Inferior parietal cortex (tissue), 1 donor: ENCODE measurements around the gene EMILIN3.
A peak's percentile ranks its signal among the peaks of the same experiment; 100 is the strongest.

Experiments used
- DNase-seq: peaks from one replicate; pipeline ENCODE4 v3.0.0-alpha.2; 2016; ENCODE audit errors: extremely low spot score

The EMILIN3 gene, protein sequence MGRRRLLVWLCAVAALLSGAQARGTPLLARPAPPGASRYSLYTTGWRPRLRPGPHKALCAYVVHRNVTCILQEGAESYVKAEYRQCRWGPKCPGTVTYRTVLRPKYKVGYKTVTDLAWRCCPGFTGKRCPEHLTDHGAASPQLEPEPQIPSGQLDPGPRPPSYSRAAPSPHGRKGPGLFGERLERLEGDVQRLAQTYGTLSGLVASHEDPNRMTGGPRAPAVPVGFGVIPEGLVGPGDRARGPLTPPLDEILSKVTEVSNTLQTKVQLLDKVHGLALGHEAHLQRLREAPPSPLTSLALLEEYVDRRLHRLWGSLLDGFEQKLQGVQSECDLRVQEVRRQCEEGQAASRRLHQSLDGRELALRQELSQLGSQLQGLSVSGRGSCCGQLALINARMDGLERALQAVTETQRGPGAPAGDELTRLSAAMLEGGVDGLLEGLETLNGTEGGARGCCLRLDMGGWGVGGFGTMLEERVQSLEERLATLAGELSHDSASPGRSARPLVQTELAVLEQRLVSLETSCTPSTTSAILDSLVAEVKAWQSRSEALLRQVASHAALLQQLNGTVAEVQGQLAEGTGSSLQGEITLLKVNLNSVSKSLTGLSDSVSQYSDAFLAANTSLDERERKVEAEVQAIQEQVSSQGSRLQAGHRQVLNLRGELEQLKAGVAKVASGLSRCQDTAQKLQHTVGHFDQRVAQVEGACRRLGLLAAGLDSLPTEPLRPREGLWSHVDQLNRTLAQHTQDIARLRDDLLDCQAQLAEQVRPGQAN

DNA sequence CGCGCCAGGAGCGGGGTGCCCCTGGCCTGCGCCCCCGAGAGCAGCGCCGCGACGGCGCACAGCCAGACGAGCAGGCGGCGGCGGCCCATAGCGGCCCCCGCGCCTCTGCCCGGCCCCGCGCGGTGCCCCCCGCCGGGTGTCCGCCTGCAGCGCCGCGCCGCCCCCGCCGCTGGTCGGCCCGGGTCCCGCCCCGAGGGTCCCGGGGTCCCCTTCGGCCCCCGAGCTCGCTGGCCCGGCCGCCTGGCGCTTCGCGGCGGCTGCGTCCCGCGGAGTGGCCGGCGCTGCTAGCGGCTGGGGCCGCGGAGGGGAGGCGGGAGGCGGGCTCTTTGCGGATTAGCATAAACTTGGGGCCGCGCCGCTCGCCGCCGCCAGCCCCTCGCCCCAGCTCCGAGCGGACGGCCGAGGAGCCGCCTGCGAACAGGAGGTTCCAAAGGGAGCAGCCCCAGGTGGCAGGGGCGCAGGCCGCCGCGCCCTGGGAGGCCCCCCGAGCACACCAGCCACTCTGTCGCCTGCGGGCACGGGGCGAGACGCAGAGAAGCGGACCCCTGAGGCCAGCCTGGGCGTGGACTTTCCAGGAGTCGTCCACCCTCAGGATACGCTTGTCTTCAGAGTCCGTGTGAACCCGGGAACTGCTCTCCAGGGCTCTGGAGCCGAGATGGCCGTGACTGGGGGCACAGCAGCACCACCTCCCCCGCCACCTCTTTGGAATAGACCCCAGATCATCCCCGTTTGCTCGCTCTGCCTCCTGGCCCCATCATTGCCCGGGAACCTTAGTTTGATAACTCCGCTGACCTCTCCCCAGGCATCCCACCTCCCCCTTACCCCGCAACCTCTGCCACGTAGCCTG is at the start of gene EMILIN3:
Gene EMILIN3, minus strand, starts transcription at position 273 of the 847 bp plus-strand sequence. Its CDS starts 184 bp downstream, at position 89.
- DNase-seq, result no peak

DNA sequence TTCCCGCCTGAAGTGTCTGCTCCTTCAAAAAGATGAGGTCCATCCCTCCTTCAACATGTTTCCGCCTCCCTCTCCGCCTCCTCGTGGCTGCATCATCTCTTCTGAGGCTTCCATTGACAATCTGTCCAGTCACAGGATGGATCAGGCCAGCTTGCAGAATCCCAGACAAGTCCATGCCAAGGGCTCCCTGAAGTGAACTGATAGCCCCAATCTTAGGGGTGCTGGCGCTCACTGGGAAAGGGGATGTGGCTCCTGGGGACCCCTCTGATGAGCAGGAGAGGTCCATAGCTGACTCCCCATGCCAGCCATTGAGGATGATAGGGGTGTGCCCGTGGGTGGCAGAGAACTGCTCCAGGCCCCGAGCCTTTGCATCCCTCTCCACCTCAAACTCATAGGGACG is 48.6 kb upstream of the EMILIN3 start:
- DNase-seq, result no peak

DNA sequence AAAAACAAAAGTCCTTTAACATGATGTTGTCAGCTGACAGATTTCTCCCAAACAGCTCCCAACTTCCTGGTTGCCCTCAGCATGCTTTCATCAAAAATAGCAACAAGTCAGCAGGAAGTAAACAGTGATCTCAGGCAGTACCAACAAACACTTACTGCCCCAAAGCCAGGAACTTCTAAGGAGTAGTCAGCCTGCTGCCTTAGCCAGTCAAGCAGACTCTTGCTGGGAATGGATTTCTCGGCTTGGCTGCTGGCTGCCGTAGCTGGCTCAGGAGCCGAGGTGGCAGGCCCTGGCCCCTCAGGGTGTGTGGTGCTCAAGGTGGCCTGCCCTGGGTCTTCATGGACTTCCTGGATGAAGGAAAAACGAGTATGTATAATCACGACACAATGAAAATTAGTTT is 46.6 kb upstream of the EMILIN3 start:
- DNase-seq, result no peak

DNA sequence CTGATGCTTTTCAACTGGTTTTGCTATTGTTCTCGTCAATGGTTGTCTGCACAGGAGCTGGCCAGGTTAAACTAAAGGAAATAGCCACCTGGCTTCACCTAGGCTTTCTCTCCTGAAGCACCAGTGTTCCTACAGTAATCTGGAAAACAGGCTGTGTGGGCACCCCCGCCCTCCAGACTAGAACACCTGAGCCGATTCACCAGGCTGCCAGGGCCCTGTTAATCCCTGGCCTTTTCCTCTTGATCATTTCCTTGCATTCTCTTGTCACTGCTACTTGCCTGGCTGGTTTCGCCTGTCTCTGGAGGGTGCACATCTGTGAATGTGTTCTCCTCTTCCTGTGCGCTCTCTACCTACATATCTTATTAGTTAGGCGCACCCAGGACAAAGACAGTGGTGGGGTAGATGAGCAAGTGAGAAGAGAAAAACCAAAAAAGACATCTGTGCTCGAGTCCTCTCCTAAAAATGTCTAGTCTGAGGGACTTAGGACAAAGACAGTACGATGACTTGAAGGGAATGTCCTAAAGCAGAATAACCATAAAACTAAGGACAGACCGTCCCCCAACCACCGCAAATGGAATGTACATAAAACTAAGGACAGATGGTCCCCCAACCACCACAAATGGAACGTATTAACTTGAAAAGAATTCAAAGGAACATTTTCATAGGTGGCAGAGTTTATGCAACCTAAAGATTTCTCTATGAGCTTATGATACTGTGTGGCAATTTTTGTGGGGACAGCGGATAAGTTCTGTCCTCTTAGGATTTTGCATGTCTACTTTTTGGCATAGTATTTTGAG is 45.9 kb upstream of the EMILIN3 start:
- DNase-seq, result no peak

DNA sequence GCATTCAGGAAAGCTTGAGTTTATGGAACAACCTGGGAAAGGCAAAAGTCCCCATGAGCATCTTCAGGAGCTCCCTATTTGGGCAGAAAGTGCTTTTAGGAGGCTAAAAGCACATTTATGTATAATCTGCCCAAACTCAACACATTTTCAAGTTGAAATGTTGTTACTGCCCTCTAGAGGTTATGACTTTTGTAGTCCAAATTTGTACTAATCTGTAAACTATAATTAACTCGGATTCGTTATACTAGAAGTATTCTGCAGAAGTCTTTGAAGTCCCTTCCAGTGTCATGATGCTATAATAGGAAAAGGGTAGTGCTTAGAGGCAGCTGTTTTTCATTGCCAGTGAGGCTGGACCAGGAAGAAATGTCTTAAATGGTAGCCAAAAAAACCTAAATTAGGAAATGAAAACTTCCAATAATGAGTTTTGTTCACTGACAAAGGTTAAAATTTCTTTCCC is 44.8 kb upstream of the EMILIN3 start:
- peak; percentile 65 for DNase-seq

DNA sequence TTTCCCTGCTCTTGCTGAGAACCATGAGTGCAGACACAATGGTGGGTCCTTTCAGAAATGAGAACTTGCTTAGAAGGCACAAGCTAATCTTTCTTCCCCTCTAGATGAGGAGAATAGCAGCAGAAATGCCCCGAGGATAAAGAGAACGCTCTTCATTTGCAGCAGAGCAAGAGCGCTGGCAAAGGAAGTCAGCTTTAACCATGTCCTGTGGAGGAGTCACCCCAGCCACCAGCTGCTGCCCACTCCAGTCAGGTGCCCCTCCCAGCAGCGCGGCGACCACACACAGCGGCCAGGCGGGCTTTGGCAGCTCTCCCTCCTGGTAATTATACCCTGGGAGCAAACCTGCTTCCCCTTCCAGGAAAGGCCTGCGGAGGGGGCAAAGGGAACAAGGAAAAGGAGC is 42.4 kb upstream of the EMILIN3 start:
- no peak for DNase-seq

DNA sequence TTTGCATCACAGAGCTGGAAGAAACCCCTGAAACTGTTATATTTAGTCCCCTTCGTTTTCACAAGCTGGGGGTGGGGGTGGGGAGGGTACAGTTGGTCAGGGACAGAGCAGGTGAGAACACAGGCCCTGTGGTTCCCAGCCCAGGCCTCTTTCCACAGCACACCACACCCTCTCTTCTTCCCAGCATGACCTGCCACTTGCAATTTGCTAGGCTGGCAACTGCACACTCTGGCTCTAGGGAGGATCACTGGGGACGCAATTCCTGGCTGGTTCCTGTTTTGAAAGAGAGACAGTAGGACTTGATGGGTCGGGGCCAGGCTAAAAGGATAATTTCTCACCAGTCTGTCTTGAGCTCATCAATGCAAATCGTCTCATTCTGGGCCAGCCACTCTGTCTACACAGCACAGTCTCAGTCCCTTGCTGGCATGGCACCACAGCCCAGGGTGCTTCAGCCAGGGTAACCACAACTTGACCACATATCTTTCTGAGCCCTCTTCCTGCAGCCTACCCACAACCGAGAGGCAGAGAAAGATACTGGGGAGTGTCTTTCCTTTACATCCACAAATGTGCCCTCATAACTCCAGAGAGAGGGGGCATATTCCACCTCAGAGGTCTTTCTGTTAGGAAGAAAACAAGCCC is 41.7 kb upstream of the EMILIN3 start:
- no peak for DNase-seq

DNA sequence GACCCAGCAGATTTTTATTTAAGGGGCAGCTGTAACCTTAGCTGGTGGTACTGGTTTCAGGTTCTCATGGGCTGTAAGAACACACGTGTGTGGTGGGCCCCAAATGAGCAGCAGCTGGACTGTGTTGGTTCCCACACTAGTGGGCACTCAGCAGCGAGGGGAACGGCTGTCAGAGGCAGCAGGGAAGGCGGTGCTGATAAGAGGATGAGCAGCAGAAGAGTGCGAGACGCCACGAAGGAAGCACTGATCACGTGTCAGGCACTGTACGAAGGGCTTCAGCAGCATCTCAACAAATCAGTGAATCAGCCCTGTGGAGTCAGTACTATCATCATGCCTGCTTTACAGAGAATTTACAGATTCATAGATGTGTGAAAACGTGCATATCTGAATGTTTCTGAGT is 41.0 kb upstream of the EMILIN3 start:
- DNase-seq, result no peak

DNA sequence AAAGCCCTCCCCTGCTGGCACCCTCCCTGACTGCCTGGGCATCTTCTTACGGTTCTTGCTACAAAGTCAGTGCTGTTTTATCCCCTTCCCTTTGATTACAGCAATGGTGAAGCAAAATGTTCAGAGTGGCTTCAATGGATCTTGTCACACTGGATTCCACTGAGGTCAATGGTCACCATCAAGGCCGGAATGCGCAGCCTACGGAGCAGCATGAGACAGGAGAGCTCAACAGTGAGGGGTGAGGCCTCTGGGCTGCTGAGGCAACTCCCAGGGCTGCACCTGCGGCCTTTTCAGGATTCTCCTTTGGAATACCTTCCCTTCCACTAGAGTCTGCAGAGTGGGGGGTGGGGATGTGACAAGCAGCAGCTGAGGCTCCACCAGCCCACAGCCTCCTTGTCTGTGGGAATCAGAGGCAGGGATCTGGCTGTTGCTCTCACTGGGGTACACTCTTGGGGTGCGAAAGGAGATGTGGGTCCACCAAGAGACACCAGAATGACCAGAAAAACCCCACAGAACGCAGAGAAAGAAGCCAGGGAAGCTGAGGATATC is 40.4 kb upstream of the EMILIN3 start:
- DNase-seq, result no peak

DNA sequence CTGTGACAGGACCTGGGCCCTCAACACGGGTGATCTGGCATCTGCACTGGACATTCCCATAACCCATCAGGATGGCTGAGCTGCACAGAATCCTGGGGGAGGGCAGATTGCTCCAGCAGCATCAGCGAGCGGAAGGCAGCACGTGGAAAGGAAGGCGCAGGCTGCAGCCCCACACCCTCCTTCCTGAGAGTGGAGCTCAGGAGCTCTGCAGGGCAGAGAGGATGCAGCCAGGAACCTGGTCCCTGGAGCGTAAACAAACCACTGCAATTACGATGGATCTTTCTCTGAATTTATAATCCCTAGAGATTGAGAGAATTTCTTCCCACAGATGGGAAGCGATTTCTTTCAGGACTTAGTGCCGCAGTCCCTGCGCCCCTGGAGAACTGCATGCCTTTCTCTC is 39.7 kb upstream of the EMILIN3 start:
- no peak for DNase-seq

DNA sequence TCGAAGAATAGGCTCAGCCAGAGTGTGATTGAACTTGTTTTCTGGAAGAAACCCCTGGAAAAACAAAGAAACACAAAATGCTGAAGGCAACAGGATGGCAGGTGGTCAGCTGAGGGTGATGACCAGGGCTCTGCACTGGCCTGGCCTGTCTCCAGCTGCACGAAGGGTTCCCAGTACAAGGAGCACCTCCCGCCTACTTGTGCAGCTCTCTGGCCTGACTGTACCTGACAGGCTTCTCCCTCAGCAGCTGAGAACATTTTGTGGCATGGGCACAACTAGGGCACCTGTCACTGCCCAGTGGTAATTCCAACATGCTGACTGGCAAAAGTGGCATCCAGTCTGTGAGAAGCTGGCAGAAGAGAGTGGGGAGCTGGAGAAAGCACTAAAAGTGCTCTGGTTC is 38.8 kb upstream of the EMILIN3 start:
- no peak for DNase-seq

DNA sequence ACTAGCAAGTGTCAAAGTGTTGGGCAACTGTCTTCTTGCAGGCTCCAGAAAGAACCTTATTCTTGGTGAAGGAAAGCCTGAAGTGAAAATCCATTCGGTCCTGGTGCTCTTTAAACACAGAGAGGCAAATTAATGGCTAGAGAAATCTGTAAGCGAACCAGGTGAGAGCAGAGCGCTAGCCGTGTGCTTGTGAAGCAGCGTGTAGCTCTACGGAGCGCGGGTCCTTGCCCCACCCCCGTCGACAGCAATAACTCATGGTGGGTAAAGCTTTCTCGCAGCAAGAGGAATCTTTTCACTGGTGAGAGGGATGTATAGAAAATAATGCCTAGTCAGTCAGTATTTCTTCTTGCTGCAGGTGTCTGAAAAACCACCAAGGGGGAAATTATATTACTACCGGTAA is 37.0 kb upstream of the EMILIN3 start:
- no peak for DNase-seq

DNA sequence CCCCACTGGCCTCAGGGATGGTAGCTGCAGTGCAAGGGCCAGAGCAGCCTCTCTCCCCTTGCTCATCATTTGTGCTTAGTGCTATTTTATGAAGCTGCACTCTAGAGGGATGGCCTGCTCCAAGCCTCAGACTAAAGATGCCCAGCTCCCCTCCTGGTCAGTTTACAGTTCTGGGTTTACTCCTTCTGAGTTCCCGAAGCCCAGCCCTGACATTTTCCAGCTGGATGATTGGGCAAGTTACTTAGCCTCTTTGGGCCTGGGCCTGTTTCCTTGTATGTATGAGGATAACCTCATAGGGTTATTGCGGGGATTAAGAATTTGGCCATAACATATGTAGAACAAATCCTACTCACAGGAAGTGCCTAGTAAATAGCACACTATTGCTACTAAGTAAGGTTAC is 31.8 kb upstream of the EMILIN3 start:
- no peak for DNase-seq

DNA sequence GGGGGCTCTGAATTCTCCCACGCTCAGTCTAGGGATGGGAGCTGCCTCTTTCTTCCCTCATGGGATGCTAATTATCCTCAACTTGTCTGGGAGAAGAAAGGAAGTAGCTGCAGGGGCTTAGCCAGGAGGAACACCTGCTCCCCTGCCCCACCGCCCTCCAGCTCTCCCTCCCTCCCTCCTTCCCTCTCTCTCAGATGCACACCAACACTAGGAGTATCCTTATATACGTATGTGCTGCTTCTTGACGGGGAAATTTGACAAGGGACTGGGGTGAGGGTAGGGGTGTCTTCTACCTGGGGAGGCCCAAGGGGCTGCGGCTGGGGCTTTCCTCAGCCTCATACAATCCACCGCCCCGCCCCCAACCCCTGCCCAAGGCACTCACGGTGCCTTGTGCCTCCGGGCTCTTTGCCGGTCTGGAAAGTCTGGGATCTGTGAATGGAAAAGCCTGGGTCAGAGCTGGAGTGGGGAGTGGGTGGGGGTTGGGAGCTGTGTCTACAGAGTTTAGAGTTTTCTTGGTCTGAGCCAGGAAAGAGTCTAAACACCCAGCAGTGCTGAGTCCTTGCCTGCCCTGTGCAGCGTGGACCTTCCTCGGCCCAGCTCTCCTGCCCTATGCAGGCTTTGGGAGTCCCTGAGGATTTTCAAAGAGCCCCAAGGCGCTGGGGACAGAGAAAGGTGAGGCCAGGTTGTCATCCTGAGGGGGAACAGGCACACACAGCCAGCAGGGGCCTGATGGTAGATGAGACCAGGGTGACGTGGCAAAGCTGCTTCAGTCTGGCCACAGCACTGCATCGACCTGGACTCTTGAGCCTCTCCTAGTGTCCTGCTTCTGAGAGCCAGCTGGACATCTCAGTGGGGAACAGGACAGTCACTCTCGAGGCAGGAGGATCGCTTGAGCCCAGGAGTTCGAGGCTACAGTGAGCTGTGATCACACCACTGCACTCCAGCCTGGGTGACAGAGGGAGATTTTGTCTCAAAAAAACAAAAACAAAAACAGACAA is 29.3 kb upstream of the EMILIN3 start:
- DNase-seq, result no peak

DNA sequence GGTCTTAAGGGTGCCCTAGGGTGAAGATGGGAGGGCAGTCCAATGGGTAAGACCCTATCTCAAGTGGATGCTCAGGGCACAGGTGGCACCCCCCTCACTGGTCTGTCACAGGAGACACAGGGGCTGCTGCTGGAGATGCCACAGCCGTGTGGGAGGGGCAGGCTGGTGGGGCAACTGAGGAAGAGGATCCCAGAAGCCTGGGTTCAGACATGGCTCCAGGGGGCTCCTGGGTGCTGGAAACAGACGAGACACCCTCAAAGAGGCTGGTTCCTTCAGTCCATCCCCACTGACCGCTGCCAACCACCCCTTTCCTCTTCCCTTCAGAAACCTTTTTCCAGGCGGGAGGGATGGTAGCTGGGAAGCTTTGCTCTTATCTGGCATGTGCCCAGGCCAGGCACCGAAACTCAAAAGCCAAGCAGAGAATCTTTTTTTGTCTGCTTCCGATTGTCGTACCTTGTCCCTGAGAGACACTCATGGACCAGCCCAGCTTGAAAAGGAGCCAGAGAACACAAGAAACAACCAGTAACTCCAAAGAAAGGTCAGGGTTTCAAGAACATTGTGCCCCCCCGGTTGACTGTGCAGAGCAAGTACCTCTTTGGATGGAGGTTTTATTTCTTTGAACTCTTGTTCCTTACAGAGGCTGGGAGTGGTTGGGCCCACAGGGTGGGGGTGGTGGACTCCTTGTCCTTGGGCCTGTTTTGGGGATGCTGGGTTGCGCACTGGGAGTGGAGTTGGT is 28.5 kb upstream of the EMILIN3 start:
- DNase-seq, result no peak

DNA sequence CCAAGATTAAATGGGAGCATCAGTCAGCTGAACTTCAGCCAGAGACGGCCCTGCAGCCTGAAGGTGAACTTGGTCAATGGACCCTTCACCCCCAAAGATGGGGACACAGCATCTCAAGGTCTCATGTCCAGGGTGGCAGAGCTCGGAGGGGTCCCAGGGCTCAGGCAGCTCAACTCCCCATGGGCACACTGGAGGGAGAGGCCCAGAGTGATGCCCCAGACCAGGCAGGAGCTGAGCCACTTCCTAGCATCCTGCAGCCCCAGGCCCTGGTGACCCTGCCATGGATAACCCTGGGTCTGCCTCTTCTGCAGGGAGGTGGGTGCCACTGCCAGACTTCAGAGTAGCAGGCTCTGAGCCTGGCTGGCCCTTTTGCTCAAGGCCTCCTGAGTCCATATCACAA is 27.5 kb upstream of the EMILIN3 start:
- DNase-seq, result no peak

DNA sequence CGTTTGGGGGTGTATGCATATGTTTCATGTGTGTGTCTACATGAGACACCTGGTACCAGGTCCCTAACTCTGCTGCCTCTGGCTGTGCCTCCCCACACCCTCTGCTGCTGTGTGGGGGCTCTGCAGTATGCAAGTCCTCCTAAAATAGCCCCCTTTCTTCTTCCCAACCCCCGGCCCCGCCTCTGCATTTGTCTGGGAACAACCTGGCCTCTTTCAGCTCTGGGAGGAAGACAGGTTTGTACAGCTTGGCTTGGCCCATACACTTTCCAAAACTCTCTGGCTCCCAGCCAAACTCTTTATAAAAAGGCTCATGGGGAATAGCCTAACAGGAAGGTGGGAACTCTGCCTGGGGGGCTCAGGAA is 27.1 kb upstream of the EMILIN3 start:
- DNase-seq, result no peak

DNA sequence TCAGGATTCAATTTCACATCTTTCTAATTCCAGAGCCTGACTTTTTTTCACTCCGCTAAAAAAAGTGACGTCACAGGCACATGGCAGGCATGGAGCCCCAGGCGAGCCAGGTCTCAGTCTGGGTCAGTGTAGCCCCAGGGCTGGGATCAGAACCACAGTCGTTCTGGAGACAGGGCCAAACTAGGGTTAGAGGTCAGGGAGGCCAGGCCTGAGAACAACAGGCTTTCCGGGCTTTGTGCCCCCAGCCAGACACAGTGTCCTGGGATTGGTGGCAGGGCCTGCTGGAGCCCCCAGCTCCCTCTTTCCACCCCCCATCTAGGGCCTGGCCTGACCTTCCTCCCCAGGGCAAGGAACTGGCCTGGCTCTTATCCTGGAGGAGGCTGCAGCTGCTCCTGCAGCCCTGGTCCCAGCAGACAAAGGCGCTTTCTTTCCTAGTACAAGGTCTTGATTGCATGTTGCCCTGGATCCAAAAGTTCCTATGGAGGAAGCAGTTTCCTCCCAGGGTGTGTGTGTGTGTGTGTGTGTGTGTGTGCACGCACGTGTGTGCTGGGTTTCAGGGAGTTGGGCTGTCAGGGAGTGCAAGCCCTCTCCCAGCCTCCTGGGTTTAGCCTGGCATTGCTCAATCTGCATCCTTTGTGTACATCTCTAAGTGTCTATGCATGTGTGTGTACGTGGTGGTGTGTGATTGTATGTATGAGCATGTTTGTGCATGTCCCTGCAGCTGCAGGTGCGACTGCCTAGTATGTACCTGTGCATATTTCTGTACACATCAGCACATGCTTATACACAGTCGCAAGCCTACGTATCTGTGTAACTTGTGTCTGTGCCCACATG is 26.5 kb upstream of the EMILIN3 start:
- DNase-seq, result peak; percentile 41
